ENCODE results near the gene HOXC10.

HOXC10 gene

GRCh38 chr12:53960187-53961024, 24.5 kb upstream of the HOXC10 start:
- TF ChIP-seq, protein P1, sequence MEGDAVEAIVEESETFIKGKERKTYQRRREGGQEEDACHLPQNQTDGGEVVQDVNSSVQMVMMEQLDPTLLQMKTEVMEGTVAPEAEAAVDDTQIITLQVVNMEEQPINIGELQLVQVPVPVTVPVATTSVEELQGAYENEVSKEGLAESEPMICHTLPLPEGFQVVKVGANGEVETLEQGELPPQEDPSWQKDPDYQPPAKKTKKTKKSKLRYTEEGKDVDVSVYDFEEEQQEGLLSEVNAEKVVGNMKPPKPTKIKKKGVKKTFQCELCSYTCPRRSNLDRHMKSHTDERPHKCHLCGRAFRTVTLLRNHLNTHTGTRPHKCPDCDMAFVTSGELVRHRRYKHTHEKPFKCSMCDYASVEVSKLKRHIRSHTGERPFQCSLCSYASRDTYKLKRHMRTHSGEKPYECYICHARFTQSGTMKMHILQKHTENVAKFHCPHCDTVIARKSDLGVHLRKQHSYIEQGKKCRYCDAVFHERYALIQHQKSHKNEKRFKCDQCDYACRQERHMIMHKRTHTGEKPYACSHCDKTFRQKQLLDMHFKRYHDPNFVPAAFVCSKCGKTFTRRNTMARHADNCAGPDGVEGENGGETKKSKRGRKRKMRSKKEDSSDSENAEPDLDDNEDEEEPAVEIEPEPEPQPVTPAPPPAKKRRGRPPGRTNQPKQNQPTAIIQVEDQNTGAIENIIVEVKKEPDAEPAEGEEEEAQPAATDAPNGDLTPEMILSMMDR (IDR thresholded peaks at IDR 0.05; ENCODE audit: low read depth, low read length, missing control alignments) = no peak
- H3K4me3 ChIP-seq (replicated peaks; ENCODE audit: low read depth, low read length) = no peak overlapping the region
- DNase-seq (ENCODE audit: extremely low read depth, low read depth) = no peak

DNA sequence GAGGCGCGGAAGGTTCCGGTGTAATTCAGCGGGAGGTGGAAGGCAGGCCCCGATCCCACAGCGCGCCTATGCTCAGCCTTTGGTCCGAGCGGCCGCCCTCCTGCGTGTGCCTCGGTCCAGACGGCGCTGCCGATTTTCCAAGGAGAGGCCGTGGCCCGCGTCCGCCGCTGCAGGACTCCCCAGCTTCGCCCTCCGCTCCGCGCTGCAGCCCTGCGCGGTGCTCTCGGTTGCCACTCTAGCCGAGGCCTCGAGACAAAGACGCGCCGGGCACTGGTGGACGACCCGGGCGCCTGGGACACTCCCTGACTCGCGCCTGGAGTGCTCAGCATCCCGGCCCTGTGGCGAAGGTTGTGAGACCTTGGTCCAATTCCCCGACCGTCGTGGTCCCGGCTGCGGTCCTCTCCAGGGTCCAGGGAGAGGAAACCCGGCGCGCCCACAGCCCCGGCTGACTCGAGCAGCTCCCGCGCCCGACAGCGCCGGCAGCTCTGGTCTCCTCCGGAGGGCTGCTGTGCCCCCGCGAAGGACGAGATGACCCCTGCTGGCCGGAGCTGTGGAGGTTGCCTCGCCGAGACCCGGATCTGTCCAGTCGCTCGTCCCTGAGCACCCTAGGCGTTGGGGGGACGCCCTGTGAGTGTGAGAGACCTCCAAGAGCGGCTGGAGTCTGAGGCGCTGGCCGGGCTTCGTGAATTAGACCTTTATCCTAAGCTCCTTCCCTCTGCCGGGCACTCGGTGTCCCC, 23.8 kb upstream of the HOXC10 start:
- no peak for DNase-seq (ENCODE audit: extremely low read depth, low read depth)
- TF ChIP-seq, protein P1 (IDR thresholded peaks at IDR 0.05; ENCODE audit: low read depth, low read length, missing control alignments) = no peak

GRCh38 chr12:53963005-53963404, 21.9 kb upstream of the HOXC10 start:
- no peak for DNase-seq (ENCODE audit: extremely low read depth, low read depth)
- TF ChIP-seq, protein P1 (IDR thresholded peaks at IDR 0.05; ENCODE audit: low read depth, low read length, missing control alignments) = no peak

More for the DNA sequence above, 23.8 kb upstream of the HOXC10 start:
- H3K4me3 ChIP-seq (replicated peaks; ENCODE audit: low read depth, low read length) = no peak overlapping the region

GRCh38 chr12:53963434-53964314, 21.3 kb upstream of the HOXC10 start:
- DNase-seq (ENCODE audit: extremely low read depth, low read depth) = no peak
- TF ChIP-seq, protein P1 (IDR thresholded peaks at IDR 0.05; ENCODE audit: low read depth, low read length, missing control alignments) = no peak
- no peak overlapping the region for H3K4me3 ChIP-seq (replicated peaks; ENCODE audit: low read depth, low read length)

More at GRCh38 chr12:53963005-53963404, 21.9 kb upstream of the HOXC10 start:
- H3K4me3 ChIP-seq (replicated peaks; ENCODE audit: low read depth, low read length) = no peak overlapping the region

DNA sequence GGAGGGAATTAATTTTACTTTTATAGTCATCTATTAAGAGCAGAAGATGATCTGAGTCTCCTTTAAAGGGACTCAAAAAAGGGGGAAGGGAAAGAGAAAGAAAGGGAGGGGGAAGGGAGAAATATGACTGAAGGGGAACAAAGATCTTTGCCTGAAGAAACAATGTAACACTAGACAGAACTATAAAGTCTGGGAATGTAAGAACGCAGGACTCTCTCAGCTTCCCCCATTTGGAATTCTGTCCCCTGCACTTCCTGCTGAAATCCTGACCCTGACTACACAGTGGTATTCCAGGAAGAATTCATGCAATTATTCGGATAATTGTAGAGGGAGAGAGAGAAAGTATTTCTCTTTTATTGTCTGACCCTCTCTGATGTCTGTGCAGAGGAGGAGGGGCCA, 20.6 kb upstream of the HOXC10 start:
- TF ChIP-seq, protein P1 (IDR thresholded peaks at IDR 0.05; ENCODE audit: low read depth, low read length, missing control alignments) = no peak
- DNase-seq (ENCODE audit: extremely low read depth, low read depth) = no peak
- no peak overlapping the region for H3K4me3 ChIP-seq (replicated peaks; ENCODE audit: low read depth, low read length)
